HUES48 (cell line): ENCODE results near the gene C9.
"Not testable (repeated sequence)": the region's sequence is repeated elsewhere in the genome, so short reads cannot be mapped to it uniquely, and the experiment has no call there.

ENCODE experiments used
- H3K27ac ChIP-seq: one replicate; pipeline ENCODE4 v1.7.0; 2013; ENCODE audit warnings: low read depth, low read length, inconsistent platforms
- H3K27me3 ChIP-seq: 2 replicates; pipeline ENCODE4 v1.6.1; 2013; ENCODE audit warnings: mild to moderate bottlenecking, low read length; ENCODE audit not compliant: control insufficient read depth, insufficient read depth
- H3K36me3 ChIP-seq: 2 replicates; pipeline ENCODE4 v1.6.1; 2013; ENCODE audit warnings: low read length; ENCODE audit not compliant: control insufficient read depth, insufficient read depth
- H3K4me1 ChIP-seq: 2 replicates; pipeline ENCODE4 v1.6.1; 2013; ENCODE audit warnings: mild to moderate bottlenecking, low read length; ENCODE audit not compliant: control insufficient read depth, insufficient read depth
- H3K4me3 ChIP-seq: 2 replicates; pipeline ENCODE4 v1.5.1; 2013; ENCODE audit warnings: mild to moderate bottlenecking, low read depth, low read length
- H3K9ac ChIP-seq: 2 replicates; pipeline ENCODE4 v1.6.1; 2013; ENCODE audit warnings: mild to moderate bottlenecking, low read depth, low read length, moderate library complexity
- H3K9me3 ChIP-seq: 2 replicates; pipeline ENCODE4 v1.6.1; 2013; ENCODE audit warnings: low read length; ENCODE audit not compliant: control insufficient read depth, insufficient read depth

Gene C9

DNA sequence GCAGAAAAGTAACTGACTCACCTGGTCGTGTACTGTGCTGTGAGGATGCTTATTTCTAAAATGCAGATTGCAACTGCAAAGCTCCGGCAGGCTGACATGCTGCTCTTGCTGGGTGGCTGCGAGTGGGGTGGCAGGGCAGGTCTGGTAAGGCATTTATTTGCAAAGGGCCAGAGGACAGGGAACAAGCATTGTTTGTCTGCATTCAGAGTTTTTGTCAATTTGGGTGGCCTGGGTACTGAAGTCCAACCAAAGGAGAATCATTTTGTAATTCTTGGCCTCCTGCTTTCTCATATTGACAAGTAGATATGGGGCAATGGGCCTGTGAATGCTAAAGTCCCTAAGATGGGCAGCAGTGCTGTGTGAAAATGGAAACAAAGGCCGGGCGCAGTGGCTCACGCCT lies at the start of gene C9:
C9 (minus strand) TSS at position 129 of the 400 bp plus-strand sequence; CDS start at position 98, 31 bp downstream.
- no peaks in the 10 kb centered on the region for H3K36me3 ChIP-seq
- no peak within 1 kb of the TSS for H3K27ac ChIP-seq
- no peaks in the 10 kb centered on the region for H3K4me1 ChIP-seq
- H3K9ac ChIP-seq: no peak within 1 kb of the TSS
- no peak within 1 kb of the TSS for H3K4me3 ChIP-seq
- no peaks in the 10 kb centered on the region for H3K27me3 ChIP-seq
- H3K9me3 ChIP-seq: no peaks in the 10 kb centered on the region

DNA sequence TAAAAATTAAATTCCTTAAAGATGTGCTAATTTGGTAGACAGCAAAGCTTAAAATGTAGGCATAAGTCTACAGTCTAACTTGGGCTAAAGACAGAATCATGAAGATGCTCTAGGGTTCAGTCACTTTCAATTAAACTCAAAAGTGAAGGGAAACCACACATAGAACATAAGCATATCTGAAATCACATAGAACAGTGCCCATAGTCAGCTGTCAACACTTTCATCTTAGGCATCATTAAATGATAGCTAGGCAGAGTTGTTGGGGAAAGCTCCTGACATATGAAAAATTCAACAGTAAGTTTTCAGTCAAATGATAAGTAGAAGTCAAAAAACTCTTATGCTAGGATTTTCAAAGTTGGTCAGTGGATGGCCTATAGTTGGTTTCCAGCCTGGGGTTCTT lies 49.5 kb upstream of the C9 start:
- no peaks in the 10 kb centered on the region for H3K27me3 ChIP-seq
- no peak overlapping the region for H3K4me3 ChIP-seq
- H3K4me1 ChIP-seq: peaks cover 27% of the 10 kb centered on the region
- H3K9me3 ChIP-seq: no peaks in the 10 kb centered on the region
- no peak overlapping the region for H3K27ac ChIP-seq
- H3K36me3 ChIP-seq: no peaks in the 10 kb centered on the region
- H3K9ac ChIP-seq: no peak overlapping the region

DNA sequence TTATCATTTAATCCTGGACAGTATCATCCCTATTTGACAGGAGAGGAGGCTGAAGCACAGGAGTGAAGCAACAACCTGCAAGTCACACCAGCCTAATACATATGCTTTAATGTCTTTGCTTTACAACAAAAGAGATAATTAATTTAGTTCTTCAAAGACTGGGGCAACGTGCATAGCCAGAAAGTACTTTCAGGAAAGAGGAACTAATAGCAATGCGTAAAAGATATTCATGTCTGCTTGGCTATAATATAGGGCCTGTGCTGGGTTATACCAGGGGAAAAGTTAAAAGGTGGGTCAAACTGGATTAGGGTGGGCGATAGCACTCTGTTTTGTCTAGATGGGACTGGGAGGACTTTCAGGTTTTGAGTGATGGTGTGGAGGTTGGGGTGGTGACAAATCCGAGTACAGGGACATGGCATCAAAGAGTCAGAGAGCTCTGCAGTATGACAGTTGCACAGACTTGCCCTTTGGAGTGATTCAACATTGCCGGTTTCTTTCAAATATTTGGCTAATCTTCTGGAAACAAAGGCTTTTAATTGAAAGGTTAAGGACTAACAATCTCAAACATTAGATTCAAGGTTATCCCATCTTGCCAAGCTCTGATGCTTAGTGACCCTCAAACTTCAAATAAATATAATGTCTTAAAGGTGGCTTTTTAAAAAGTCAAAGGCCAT lies 48.6 kb upstream of the C9 start:
- peaks cover 27% of the 10 kb centered on the region for H3K4me1 ChIP-seq

DNA sequence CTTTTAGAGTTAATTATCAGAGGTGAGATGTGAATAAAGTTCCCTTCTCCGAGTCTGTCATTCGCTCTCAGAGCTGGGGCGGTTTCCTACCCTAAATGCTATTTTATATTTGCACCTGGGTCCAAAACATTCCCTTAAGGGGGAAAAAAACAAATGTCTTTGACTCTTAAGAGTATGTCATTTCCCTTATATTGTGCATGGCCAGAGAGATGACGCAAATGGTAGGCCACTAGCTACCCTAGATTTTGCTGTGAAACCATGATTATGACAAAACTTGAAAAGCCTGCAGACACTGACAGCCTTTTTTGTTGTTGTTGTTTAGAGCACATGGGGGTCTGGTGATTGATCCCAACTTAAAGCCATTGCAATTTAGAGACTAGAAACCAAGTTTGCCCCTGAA lies 47.7 kb upstream of the C9 start:
- Histone ChIP-seq H3K36me3 (no peaks in the 10 kb centered on the region), H3K4me3 (no peak overlapping the region), H3K9ac (no peak overlapping the region), H3K27ac (no peak overlapping the region), H3K27me3 (no peaks in the 10 kb centered on the region), H3K9me3 (no peaks in the 10 kb centered on the region), H3K4me1 (peaks cover 23% of the 10 kb centered on the region)

More for the DNA sequence above, 48.6 kb upstream of the C9 start:
- Histone ChIP-seq H3K9me3 (no peaks in the 10 kb centered on the region), H3K9ac (no peak overlapping the region), H3K27ac (no peak overlapping the region), H3K4me3 (no peak overlapping the region), H3K36me3 (no peaks in the 10 kb centered on the region), H3K27me3 (no peaks in the 10 kb centered on the region)

DNA sequence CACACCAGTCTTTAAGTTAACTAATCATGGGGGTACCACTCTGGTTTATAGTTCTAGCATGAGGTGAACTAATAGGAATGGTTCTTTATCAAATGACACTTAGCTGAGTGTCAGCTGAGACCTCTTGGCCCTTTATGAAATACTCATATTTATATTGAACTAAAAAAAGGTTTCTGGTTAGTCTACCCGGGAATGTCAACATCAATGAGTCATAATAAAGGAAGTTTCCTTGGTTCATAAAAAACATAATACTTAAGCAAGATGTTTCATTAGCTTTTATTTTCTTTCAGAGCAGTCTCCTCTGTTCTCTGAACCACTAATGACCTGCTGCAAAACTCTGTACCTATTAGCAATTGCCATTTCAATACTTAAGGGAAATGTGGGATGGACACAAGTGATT lies 46.8 kb upstream of the C9 start:
- H3K27ac ChIP-seq: no peak overlapping the region
- peaks cover 23% of the 10 kb centered on the region for H3K4me1 ChIP-seq
- no peak overlapping the region for H3K9ac ChIP-seq
- no peaks in the 10 kb centered on the region for H3K36me3 ChIP-seq
- no peaks in the 10 kb centered on the region for H3K9me3 ChIP-seq
- no peaks in the 10 kb centered on the region for H3K27me3 ChIP-seq
- H3K4me3 ChIP-seq: no peak overlapping the region

DNA sequence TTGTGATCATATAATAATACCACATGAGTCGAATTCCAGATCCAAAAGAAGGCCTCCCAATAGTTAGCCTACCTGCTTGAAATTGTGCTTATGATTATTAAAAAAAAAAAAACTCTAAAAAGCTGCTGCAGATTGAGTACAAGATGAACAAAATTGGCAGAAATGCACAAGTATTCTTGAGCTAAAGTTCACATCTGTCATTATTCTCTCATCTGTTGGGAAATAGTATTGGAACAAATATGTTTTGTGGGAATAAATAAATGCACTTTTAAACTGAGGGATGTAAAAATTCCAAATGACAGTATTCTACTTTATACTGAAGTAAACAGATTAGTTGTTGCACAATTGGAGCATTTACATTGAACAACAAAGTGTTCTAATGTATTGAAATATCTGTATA lies 44.7 kb upstream of the C9 start:
- Histone ChIP-seq H3K4me3 (no peak overlapping the region), H3K9me3 (no peaks in the 10 kb centered on the region), H3K36me3 (no peaks in the 10 kb centered on the region), H3K27me3 (no peaks in the 10 kb centered on the region), H3K27ac (no peak overlapping the region), H3K9ac (no peak overlapping the region), H3K4me1 (peaks cover 23% of the 10 kb centered on the region)

DNA sequence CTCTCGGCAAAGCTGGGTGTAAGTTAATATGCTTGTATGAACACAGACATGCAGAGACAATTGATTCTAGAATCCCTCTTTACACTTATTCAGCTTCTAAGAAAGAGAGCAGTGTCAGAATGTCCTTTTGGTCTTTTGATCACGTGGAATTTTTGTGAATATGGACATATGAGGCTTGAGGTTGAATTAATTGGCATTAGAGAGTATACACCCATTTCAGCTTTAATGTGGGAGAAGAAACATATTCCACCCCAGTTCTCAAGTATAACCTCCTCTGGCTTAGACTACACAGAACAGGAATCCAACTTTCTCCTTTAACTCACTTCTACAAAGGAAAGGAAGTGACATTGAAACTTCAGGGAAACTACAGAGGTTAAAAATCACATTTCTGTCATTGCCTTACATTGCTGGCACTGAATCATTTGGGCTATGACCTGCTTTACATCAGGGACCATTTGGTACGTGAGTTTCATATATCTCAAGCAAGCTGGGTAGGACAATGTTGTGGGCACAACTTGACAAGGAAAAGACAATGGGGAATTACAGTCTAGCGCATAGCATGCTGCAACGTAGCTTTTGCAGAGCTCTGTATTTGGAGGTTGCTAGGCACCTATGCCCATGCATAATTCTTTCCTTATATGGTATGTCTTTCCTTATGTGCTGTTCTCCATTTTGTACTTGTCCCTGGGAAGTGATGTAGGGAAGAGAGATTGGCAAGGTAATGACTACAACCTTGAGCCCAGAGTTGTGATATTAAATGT lies 41.0 kb upstream of the C9 start:
- Histone ChIP-seq H3K27me3 (no peaks in the 10 kb centered on the region), H3K9me3 (no peaks in the 10 kb centered on the region), H3K9ac (no peak overlapping the region), H3K4me3 (no peak overlapping the region), H3K36me3 (no peaks in the 10 kb centered on the region), H3K4me1 (peaks cover 8% of the 10 kb centered on the region; the same call in 1 of the 2 replicates), H3K27ac (no peak overlapping the region)

DNA sequence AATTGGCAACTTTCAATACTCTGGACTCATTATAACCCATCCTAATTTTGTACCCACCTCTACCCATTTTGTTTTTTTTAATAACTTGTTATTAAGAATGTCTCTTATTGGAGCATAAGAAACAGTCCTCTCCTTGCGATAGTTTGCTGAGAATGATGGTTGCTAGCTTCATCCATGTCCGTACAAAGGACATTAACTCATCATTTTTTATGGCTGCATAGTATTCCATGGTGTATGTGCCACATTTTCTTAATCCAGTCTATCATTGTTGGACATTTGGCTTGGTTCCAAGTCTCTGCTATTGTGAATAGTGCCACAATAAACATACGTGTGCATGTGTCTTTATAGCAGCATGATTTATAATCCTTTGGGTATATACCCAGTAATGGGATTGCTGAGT lies 39.5 kb upstream of the C9 start:
- not testable (repeated sequence) for H3K27me3 ChIP-seq, H3K4me3 ChIP-seq, H3K9ac ChIP-seq, H3K9me3 ChIP-seq, H3K27ac ChIP-seq, H3K36me3 ChIP-seq
- H3K4me1 ChIP-seq: peaks cover 17% of the 10 kb centered on the region; the same call in 1 of the 2 replicates

DNA sequence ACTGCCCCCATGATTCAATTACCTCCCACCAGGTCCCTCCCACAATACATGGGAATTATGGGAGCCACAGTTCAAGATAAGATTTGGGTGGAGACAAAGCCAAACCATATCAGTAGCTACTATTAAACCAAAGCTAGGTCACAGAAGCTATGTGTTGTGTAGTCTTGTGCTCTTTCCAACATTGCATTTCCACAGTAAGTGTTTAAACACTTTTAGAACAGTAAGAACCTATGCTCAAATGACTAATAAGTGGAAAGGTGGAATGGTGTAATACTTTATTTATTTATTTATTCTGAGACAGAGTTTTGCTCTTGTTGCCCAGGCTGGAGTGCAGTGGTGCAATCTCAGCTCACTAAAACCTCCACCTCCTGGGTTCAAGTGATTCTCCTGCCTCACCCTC lies 37.8 kb upstream of the C9 start:
- H3K4me1 ChIP-seq: peaks cover 17% of the 10 kb centered on the region; the same call in 1 of the 2 replicates
- H3K27me3 ChIP-seq, H3K36me3 ChIP-seq, H3K4me3 ChIP-seq, H3K27ac ChIP-seq, H3K9ac ChIP-seq, H3K9me3 ChIP-seq: not testable (repeated sequence)

DNA sequence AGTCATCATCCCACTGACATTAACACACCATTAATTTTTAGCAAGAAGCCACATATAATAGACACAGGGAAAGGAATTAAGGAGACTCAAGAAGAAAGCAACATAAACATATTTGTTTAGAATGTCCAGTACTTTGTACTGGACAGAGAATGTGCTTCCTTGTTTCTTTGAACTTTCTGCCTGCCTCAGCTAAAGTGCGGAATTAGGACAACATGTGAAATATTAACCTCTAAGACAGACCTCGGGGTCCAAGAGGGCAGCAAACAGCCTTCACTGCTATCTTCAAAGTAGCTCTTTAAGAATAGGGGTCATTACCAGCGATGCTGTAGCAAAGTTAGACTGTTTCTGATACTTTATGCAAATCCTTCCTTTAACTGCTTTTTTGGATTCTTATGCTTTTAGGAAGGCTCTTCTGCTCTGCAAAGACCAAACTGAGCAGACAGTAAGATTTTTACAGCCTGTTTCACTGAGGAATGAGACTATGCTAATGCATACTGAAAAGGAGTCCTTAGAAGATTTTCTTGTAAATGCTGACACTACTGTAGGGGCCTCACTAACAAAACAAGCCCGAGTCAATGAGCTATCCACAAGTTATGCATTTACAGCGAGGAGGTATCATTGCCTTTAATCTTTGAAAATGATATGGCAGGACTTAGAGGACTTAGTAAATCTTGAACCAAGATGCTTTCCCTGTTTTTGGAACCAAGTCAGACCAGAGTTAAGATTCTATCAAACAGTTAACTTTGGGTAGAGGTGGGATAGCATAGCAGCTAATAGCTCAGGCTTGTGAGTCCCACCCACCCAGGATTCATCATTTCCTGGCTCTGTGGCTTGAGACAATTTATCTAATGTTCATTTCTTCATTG lies 36.7 kb upstream of the C9 start:
- Histone ChIP-seq H3K4me3 (no peak overlapping the region), H3K9me3 (no peaks in the 10 kb centered on the region), H3K27me3 (no peaks in the 10 kb centered on the region), H3K4me1 (peaks cover 17% of the 10 kb centered on the region; the same call in 1 of the 2 replicates), H3K27ac (peak overlapping the region; percentile 21), H3K36me3 (no peaks in the 10 kb centered on the region), H3K9ac (no peak overlapping the region)
